Skin epidermis (tissue), 12 donors: ENCODE data around the gene FGF4.

Source experiments
- H3K27ac ChIP-seq, 21 experiments: fragments of 200-600 bp; sonication (generic) in 11 of 21; one replicate each; pipeline ENCODE4 v1.5.0; 2020; ENCODE audit warnings: mild to moderate bottlenecking in 3 of 21, inconsistent platforms in 2 of 21, moderate library complexity in 2 of 21
- H3K4me3 ChIP-seq, 7 experiments: fragments of 200-600 bp; sonication (generic) in 2 of 7; one replicate each; pipeline ENCODE4 v1.5.0; 2020; ENCODE audit warnings: inconsistent platforms in 2 of 7, mild to moderate bottlenecking in 2 of 7, moderate library complexity in 1 of 7

FGF4 gene, protein sequence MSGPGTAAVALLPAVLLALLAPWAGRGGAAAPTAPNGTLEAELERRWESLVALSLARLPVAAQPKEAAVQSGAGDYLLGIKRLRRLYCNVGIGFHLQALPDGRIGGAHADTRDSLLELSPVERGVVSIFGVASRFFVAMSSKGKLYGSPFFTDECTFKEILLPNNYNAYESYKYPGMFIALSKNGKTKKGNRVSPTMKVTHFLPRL

DNA sequence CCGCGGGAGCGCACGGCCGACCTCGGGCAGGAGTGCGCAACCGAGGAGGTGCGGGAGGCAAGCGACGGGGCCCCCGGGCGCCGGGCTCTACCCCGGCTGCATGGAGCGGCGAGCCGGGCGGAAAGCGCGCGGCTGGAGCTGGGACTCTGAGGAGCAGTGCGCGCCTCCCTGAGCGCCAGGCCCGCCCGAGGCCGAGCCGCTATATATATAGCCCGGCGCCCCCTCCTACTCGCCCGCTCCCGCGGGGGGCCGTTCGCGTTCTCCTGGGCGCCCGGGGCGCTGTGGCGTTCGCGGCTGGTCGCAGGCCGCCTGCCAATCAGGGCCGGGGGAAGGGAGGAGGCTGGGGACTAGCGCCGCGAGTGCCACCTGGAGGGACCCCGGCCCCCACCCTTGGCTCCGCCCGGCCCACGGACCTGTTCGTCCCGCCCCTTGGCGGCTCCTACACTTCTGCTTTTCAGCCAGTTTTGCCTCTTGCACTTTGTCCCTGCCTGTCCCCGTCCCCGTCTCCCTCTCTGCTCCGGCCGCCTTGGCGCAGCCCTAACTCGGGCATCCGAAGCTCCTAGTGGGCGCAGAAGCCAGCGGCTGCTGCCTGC lies at the start of gene FGF4:
FGF4 (minus strand) TSS at position 179 of the 593 bp plus-strand sequence. CDS start 257 bp downstream, outside the sequence.
- Histone ChIP-seq H3K27ac (no peak within 1 kb of the TSS), H3K4me3 (no peak within 1 kb of the TSS)

DNA sequence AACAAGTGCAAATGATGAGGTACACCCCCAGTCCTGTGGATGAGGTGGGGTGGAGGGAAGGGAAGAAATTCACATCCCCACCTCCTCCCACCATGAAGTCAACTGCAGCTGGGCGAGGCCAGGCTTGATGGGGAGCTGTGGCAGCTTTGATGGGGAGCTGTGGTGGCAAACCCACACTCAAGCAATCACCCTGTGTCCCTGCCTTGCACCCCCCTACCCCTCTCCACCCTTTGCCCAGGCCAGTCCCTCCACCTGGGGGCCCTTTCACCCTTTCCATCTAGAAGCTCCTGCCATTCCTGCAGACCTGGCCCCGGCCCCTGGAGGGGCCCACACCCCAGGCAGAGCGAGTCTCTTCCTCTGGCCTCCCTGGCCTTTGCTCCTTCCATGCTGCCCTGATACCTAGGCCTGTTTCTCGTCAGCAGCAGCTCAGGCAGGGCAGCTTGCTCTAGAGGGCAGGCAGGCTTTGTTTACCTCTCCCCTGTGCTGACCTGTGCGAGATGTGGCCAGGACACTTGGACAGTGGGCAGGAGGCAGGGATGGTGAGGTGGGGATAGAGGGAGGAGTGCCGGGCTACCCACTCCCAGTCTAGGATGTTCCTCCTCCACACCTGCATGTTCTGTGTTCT lies 48.6 kb upstream of the FGF4 start:
- no peak overlapping the region for H3K27ac ChIP-seq
- H3K4me3 ChIP-seq: no peak overlapping the region

DNA sequence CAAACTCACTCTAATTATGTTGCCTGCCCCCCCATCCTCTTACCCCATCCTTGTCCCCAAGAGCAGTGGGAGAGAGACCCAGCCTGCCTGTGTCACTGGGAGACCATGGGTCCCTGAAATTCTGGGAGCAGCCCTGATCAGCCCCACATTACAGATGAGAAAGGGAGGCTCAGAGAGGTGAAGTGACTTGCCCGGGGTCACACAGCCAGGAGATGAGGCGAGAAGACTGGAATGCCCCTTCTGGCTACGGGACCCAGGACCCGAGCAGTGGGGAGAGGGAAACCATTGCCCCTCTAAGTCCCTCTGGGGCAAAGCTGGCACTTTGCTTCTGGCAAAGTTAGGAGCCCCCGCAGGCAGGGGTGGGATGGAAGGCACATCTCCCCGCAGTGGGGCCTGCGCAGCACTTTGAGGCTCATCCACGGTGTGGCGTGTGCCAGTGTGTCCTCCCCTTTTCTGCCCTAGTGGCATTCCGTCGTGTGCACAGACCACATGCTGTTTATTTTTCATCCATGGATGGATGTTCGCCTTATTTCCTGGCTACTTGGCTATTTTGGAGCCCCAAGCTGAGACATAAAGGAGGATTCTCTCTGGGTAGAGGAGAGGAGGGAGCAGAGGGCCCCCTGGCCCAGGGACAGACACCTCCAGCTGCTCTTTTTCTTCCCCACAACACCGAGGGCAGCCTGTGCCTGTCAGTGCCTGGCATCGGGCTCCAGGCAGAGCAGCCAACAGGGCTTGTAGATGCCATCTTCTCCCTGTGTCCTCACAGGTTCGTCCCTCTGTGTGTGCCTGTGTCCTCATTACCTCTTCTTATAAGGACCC lies 47.7 kb upstream of the FGF4 start:
- no peak overlapping the region for H3K27ac ChIP-seq
- no peak overlapping the region for H3K4me3 ChIP-seq

DNA sequence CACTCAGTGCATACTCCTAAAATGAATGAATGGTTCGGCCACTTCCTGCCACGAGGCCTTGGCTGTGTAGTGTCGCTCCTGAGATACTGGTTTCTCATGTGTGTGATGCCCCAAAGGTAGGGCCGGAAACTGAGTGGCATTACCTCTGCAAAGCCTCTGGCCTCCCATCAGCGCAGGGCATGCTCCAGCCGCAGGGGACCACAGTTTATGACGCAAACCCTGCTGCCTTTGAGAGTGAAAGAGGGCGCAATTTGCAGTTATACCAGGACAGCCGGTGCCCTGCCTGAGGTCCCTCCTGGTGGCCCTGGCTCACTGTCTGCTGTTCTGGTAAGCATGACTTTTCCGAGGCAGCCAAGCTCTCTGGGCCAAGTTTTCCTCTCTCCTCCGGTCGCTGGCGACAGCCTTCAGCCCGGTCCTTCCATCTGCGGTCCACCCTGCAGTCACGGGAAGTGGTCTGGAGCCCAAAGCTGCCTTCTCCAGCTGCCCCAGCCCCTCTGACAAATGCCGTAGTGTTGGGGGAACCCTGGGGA lies 46.4 kb upstream of the FGF4 start:
- no peak overlapping the region for H3K4me3 ChIP-seq
- H3K27ac ChIP-seq: no peak overlapping the region

DNA sequence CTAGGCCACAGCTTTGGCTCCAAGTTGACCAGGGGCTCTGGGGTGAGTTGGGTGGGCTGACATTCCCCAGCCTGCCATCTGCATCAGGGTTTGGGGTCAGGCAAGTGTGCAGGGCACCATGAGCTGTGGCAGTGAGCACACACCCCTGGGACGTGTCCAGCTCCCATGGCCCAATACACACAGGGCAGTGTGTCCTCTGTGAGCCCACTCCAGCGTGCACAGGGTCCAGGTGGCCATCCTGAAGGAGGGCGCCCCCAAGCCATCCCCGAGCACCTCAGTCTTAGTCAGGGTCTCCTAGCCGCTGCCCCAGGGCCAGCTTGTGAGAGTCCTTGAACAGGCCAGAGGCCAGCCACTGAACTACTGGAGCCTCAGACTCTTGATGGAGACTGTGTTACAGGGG lies 45.3 kb upstream of the FGF4 start:
- Histone ChIP-seq H3K27ac (no peak overlapping the region), H3K4me3 (no peak overlapping the region)

DNA sequence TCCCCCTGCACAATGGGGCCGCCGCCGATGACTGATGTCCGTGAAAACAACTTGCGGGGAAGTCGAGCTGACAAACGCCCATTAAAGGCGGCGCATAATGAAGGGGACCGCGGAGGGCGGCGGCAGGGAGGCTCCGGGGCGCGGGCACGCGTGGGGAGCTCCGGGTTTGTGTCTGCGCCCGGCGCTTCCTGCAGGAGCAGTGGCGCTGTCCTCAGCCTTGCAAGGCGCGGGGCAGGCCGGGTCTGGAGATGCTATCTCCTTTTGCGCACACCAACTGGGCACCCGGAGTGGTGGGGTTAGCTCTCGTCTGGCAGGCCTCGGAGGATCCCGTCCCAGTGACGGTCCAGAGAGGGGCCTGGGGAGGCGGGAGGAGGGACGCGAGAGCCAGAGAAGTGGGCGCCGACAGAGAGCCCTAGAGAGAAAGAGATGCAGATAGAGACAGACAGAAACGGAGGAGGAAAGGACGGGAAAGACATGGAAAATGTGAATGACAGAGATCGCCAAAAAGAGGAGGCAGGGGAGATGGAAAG lies 44.5 kb upstream of the FGF4 start:
- Histone ChIP-seq H3K4me3 (no peak overlapping the region), H3K27ac (no peak overlapping the region)

DNA sequence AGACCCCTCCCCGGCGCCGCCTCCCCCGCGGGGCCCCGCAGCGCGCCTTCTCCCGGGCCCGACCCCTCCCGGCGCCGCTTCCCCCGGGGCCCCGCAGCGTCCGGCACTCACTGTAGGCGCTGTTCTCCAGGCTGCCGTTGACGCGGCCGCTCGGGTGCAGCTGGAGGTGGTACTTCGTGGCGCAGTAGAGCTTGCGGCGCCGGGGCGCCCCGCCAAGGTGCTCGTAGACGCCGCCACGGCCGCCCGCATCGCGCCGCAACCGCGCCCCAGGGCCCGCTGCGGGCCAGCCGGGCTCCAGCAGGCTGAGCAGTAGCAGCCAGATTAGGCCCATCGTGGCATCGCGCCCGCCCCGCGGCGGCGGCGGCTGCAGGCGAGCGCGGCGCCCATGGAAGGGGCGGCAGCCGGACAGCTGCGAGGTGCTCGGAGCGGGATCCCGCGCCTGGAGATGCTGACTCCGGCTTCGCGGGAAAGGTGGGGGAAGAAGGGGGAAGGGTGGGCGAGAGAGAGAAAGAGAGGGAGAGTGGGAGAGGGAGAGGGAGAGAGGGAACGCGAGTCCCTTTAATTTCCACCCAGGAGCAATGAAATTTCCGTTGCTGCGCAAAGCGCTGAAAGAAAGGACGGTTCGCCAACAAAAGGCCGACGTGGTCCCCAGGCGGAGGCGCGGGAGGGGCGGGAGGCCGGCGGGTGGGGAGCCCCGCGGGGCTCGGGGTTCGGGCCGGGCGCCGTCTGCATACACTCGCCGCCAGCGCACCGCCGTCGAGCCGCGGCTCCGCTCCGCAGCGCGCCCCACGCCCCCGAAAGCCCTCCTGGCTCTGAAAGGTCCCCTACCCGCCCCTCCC lies 43.7 kb upstream of the FGF4 start, which contains the start of gene FGF3:
FGF3 (minus strand) TSS at position 814 of the 839 bp plus-strand sequence; CDS start at position 331, 483 bp downstream.
- H3K4me3 ChIP-seq: no peak within 1 kb of the TSS

DNA sequence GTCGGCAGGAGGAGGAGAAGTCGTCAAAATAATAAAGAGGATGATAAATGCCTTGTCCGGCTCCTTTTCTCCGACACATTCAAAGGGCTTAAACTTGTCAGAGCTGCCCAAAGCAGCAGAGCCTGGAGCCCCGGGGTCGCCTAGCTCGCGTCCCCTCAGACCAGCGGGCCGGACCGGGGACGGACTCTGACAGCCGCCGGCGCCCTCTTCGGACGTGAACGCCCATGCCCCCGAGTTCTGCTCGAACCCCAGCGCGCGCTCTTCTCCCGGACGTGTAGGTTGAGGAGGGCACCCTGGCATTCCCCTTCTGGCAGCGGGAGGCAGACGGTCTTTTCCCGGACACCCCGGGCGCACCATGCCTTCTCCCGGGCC lies 43.1 kb upstream of the FGF4 start:
- Histone ChIP-seq H3K27ac (no peak overlapping the region), H3K4me3 (no peak overlapping the region)

More for the DNA sequence above, 43.7 kb upstream of the FGF4 start, which contains the start of gene FGF3:
- no peak within 1 kb of the TSS for H3K27ac ChIP-seq

DNA sequence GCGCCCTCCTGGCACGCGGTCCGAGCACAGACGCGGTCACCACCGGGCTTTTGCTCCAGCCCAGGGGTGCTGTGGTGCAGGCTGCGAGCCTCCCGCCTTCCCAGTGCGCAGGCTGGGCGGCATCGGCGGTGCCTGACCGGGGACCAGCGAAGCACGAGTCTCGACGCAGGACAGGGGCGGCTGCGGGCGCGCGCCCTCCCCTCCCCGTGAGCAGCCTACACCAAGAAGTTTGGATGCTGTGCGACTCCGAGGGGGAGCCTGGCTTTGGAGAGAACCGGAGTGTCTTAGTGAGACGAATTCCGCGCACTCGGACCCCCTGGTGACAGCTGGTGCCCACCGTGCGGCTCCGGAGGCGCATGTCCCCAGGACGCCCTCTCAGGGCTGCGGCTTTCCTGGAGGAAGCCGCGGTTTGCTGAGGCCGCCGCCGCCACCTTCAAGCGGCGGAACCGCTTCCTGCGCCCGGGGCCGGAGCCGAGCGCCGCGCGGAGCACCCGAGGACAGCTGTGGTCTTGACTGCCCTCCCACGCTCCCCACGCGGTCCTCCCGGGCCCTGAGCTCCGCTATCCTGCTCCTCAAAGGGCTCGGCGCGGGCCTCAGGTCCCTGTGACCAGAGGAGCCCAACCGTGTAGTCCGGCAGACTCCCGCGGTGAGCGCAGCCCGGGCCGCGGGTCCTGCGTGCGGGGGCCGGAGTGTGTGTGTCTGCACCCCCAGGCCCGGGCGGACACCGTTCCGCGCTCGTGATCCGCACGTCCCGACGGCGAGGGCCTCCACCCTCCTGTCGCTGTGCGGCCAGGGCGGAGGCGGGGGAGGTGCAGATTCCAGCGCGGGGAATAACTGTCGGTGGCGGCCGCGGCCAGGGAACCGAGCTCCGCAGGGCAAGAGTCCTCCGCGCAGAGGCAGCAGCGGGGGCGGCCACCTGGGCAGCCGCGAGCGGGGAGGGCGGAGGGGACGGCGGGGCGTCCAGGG lies 42.4 kb upstream of the FGF4 start:
- H3K4me3 ChIP-seq: no peak overlapping the region
- no peak overlapping the region for H3K27ac ChIP-seq

DNA sequence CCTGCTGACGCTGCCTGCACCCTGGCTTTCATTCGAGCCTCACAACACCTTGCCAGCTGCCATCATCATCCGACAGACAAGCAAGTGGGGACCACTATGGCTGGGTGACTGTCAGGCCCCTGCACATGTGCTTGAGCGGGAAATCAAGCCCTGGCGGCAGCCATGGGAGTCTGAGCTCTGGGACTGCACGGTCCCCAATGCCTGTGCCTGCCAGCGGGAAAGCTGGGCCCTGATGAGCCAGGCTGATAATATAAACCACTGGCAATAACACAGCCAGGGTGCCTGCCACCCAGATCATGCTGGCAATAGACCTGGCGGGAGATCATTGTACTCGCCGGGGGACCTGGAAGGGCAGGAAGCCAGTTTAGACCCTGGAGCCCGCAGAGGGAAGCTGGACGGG lies 41.5 kb upstream of the FGF4 start:
- H3K27ac ChIP-seq: no peak overlapping the region
- no peak overlapping the region for H3K4me3 ChIP-seq

DNA sequence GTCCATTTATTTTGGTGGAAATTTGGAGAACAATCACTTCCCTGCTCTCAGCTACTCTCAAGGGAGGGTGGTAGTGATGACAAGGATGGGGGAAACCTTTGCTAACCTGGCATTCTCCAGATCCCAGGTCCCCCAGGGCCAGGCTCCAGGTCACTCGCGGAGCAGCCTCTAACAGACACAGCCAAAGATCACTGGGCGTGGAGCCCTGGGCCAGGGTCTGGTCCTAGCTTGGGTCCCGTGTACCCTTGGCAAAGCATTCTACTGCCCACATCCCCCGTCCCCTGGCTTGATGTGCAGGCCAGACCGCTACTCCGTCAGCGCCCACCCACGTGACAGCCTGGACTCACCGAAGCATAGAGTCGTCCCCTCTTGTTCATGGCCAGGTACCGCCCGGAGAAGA lies 40.8 kb upstream of the FGF4 start:
- Histone ChIP-seq H3K4me3 (no peak overlapping the region), H3K27ac (no peak overlapping the region)

DNA sequence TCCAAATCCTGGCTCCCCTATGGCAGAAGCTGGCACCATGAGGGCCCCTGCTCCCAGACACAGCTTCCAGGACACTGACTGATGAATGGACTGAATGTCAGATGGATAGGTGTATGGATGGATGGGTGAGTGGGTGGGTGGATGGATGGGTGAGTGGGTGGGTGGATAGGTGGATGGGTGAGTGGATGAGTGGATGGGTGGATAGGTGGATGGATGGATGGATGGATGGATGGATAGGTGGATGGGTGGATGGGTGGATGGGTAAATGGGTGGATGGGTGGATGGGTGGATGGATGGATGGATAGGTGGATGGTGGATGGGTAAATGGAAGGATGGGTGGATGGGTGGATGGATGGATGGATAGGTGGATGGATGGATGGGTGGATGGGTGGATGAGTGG lies 39.8 kb upstream of the FGF4 start:
- H3K4me3 ChIP-seq: no peak overlapping the region
- H3K27ac ChIP-seq: no peak overlapping the region

DNA sequence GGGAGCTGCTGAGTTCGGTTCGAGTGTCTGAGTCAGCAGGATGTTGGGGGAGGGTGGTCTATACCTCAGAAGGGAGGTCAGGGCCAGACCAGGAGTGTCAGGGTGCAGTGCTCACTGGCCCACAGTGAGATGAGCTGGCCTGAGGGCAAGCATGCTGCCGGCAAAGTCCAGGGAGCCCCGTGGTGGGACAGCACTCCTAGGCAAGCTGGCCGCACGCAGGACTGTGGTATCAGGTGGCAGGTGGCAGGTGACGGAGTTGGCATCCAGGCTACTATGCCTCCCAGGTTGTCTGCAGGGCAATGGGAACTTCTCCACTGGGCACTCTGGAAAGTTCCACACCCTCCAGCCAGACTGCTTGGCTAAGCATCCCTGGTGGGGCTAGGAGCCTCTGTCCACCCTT lies 39.3 kb upstream of the FGF4 start:
- no peak overlapping the region for H3K27ac ChIP-seq
- H3K4me3 ChIP-seq: no peak overlapping the region

DNA sequence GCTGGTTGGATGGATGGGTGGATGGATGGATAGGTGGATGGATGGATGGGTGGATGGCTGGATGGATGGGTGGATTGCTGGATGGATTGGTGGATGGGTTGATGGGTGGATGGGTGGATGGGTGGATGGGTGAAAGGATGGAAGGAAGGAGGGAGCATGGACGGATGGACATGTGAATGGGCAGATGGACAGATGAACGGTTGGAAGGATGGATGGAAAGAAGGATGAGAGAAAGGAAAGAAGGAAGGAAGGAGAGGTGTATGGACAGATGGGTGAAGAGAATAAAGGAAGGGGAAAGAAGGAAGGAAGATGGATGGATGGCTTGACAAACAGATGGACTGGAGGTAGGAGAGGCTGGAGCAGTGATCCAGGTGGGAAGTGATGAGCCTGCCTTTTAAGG lies 38.7 kb upstream of the FGF4 start:
- Histone ChIP-seq H3K4me3 (no peak overlapping the region), H3K27ac (no peak overlapping the region)

DNA sequence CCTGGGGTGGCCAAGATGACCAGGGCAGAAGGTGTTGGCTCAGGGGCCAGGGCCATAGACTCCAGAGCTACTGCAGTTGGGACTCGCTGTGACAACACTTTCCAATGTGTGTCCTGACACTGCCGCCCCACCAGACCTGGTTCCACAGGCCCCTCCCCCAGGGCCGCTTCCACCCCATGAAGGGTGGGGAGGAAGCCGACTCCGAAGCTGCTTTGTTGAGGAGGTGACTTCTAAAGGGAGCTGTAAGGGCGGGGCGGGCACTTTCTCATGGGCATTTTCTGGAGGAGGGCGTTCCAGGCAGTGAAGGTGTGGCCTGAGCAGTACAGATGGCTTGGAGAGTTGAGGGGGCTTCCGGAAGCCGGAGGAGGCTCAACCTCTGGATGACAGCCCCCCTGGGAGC lies 37.8 kb upstream of the FGF4 start:
- H3K4me3 ChIP-seq: no peak overlapping the region

DNA sequence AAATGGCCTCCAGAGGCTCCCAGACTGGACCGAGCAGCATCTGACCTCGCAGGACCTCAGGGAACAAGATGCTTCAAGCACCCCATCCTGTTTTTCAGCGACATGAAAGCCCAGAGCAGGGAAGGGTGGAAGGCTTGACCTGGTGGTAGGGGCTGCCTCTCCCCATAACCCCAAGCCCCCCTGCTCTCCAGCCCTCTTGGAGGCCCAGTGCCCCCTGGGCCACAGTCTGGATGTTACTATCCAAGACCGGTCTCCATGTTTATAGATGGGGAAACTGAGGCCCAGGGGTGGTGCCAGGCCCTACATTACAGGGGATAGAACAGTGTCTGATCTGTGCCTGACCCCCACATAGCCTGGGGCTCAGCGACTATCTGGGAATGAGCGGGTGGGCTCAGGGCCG lies 37.1 kb upstream of the FGF4 start:
- no peak overlapping the region for H3K27ac ChIP-seq
- H3K4me3 ChIP-seq: no peak overlapping the region

More for the DNA sequence above, 37.8 kb upstream of the FGF4 start:
- no peak overlapping the region for H3K27ac ChIP-seq

DNA sequence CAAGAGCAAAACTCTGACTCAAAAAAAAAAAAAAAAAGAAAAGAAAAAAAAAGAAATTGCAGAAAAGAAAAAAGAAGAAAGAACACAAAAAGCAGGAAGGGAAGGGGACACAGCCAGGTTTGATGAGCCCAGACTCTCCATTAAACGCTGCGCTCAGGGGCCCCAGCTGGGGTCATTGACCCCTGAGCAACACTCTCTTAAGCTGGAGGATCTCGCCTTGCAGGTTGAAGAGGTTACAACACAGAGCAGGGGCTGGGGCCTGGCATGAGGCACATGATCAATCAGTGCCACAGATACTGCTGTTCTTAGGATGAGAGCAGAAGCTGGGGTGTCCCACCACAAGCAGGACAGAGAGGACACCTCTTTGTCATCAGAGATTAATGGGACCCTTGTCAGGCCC lies 36.3 kb upstream of the FGF4 start:
- H3K27ac ChIP-seq: no peak overlapping the region

More for the DNA sequence above, 36.3 kb upstream of the FGF4 start:
- H3K4me3 ChIP-seq: no peak overlapping the region
